Ovary (tissue), 9 donors: ENCODE data around the gene NKAIN2. TPM values are rescaled to one million over a fixed set of nuclear protein-coding genes. Genes with fewer than 3 reads are reported as not detected.

ENCODE experiments used
- DNase-seq, 5 donors: peaks; one replicate each; pipeline ENCODE4 v3.0.0-alpha.2; 2019 to 2020
- H3K27ac ChIP-seq, 2 donors: fragments of 200-600 bp; one replicate each; pipeline versions ENCODE4 v1.5.1 to v1.8.0; 2019 to 2022
- H3K27me3 ChIP-seq: fragments of 200-600 bp; one replicate; pipeline ENCODE4 v1.8.0; 2022
- H3K36me3 ChIP-seq: fragments of 200-600 bp; sonication (generic); one replicate; pipeline ENCODE4 v1.5.1; 2019
- H3K4me1 ChIP-seq: one replicate; pipeline ENCODE4 v1.8.1; 2013; ENCODE audit warnings: mild to moderate bottlenecking, moderate library complexity; ENCODE audit not compliant: insufficient read depth
- H3K4me3 ChIP-seq: fragments of 200-600 bp; sonication (generic); one replicate; pipeline ENCODE4 v1.5.1; 2017
- H3K9me3 ChIP-seq, 2 donors: fragments of 200-600 bp in 1 of 2; sonication (generic) in 1 of 2; one replicate each; pipeline versions ENCODE4 v1.5.1 to v1.8.1; 2013 to 2019; ENCODE audit warnings: mild to moderate bottlenecking in 1 of 2, moderate library complexity in 1 of 2
- CTCF ChIP-seq, 3 donors: fragments of 450-650 bp in 2 of 3; fragments of 200-600 bp in 1 of 3; IDR thresholded peaks; one replicate each; pipeline versions ENCODE4 v1.5.1 to v1.8.0; 2016 to 2022; ENCODE audit warnings: antibody characterized with exemption in 3 of 3, mild to moderate bottlenecking in 1 of 3
- EP300 ChIP-seq: sonication (generic); formaldehyde crosslinking; IDR thresholded peaks from one replicate; pipeline ENCODE4 v1.6.1; 2017; ENCODE audit warnings: antibody characterized with exemption
- POLR2A ChIP-seq: fragments of 450-650 bp; IDR thresholded peaks from one replicate; pipeline ENCODE4 v1.6.1; 2017; ENCODE audit warnings: antibody characterized with exemption, mild to moderate bottlenecking, moderate library complexity
- WGBS, 3 donors: extraction: QIAGEN DNeasy Blood & Tissue Kit in 1 of 3; methylation state at CpG; one replicate each; pipeline versions ENCODE4 v1.1.5 to v1.1.7; 2013 to 2017; 5-methylcytosine and 5-hydroxymethylcytosine counted together
- intact Hi-C, 4 donors: fragments of 100-400 bp; cut with DNase I; formaldehyde crosslinking; loops; one replicate each; pipeline versions ENCODE4 v1.11.0 to v1.15.1; 2022 to 2023
- polyA plus RNA-seq, 2 donors: library from polyadenylated mRNA; stranded (reverse); fragments of 200-250 nt in 1 of 2; fragments of 350-450 nt in 1 of 2; fragmentation: Illumina TruSeq in 1 of 2; extraction: RNeasy Lipid Tissue Mini Kit (QIAGEN cat#74804) in 1 of 2; gene quantifications; one replicate each; pipeline ENCODE4 v1.2.3, GENCODE V29; 2013 to 2014
- total RNA-seq, 7 donors: library from RNA; depleted of rRNA in 2 of 7; stranded (reverse); fragments of >200 nt in 2 of 7; fragmentation: NEBNext Ultra II Directional in 3 of 7; extraction: Animal tissue kit (Norgen Biotek cat#: 25700) in 3 of 7; gene quantifications; one replicate each; pipeline versions ENCODE4 v1.1.0 to v1.2.4, GENCODE V29; 2016 to 2023
- donor health status: DM: no; HTN: no; CAD: no; lungs with moderate emphysema.
- donor health status: DM: no; HTN: no; CAD: no.
- donor health status: Bipolar disorder and iron deficiency.
- donor health status: DM: yes; HTN: yes; CAD: no.
- donor health status: DM: no; HTN: no; CAD: no.
- donor health status: DM: yes; HTN: yes; CAD: no.

Gene NKAIN2
- total and polyA plus RNA-seq, 9 donors: 0.13 to 1.0 (median 0.40) TPM; not detected in 4

- H3K27ac ChIP-seq: no peak overlapping the region
- no peak overlapping the region for H3K4me3 ChIP-seq
- WGBS, 3 donors: 57 to 71% (median 62%) methylated on average over 1 of the region's 1 CpG
- intact Hi-C loops: no loop called here
- H3K9me3 ChIP-seq: no peaks in the 10 kb centered on the region
- H3K4me1 ChIP-seq: no peaks in the 10 kb centered on the region
- H3K36me3 ChIP-seq: no peaks in the 10 kb centered on the region
- no peak for DNase-seq
- no peaks in the 10 kb centered on the region for H3K27me3 ChIP-seq
- TF ChIP-seq CTCF (IDR thresholded peaks at IDR 0.05): no peak
- TF ChIP-seq EP300: no peak
- TF ChIP-seq POLR2A: no peak
These were observed 966.3 kb downstream of the NKAIN2 start for GRCh38 chr6:124769811-124770544.

GRCh38 chr6:124770784-124771183 lies 967.1 kb downstream of the NKAIN2 start:
- Histone ChIP-seq H3K27ac (no peak overlapping the region), H3K27me3 (no peaks in the 10 kb centered on the region), H3K4me3 (no peak overlapping the region), H3K36me3 (no peaks in the 10 kb centered on the region), H3K4me1 (no peaks in the 10 kb centered on the region), H3K9me3 (no peaks in the 10 kb centered on the region)
- intact Hi-C loops: no loop called here
- TF ChIP-seq CTCF (IDR thresholded peaks at IDR 0.05) (no peak), EP300 (no peak), POLR2A (no peak)
- no peak for DNase-seq
- whole genome bisulfite sequencing, 3 donors: 64 to 76% (median 75%) methylated on average over 3 of the region's 3 CpGs

GRCh38 chr6:124772733-124773319 lies 969.2 kb downstream of the NKAIN2 start:
- H3K4me1 ChIP-seq: no peaks in the 10 kb centered on the region
- intact Hi-C loops: no loop called here
- no peaks in the 10 kb centered on the region for H3K9me3 ChIP-seq
- H3K27me3 ChIP-seq: no peaks in the 10 kb centered on the region
- no peak for DNase-seq
- 55 to 59% (median 58%) methylated on average over 3 of the region's 3 CpGs for WGBS, 3 donors
- no peak for TF ChIP-seq CTCF (IDR thresholded peaks at IDR 0.05)
- no peak for TF ChIP-seq POLR2A
- TF ChIP-seq EP300: no peak
- no peak overlapping the region for H3K27ac ChIP-seq
- no peak overlapping the region for H3K4me3 ChIP-seq
- no peaks in the 10 kb centered on the region for H3K36me3 ChIP-seq

- Histone ChIP-seq H3K4me1 (no peaks in the 10 kb centered on the region), H3K36me3 (no peaks in the 10 kb centered on the region), H3K4me3 (no peak overlapping the region), H3K27ac (no peak overlapping the region), H3K9me3 (no peaks in the 10 kb centered on the region), H3K27me3 (no peaks in the 10 kb centered on the region)
- 38 to 51% (median 44%) methylated on average over 3 of the region's 3 CpGs for WGBS, 3 donors
- DNase-seq: no peak
- intact Hi-C loops: no loop called here
- TF ChIP-seq EP300 (no peak), CTCF (IDR thresholded peaks at IDR 0.05) (no peak), POLR2A (no peak)
These were observed 971.5 kb downstream of the NKAIN2 start for GRCh38 chr6:124775121-124775520.
